Mucosa of gallbladder (tissue), 1 donor: Measurements from ENCODE around the gene SLC6A15. TPM values are rescaled to one million over a fixed set of nuclear protein-coding genes. Genes with fewer than 3 reads are reported as not detected.

Experiments used
- total RNA-seq: library from RNA; stranded (reverse); gene quantifications from one replicate; pipeline ENCODE4 v1.2.1, GENCODE V29; 2021
- donor health status: DM: no; HTN: no; CAD: no.

Gene SLC6A15
- total RNA-seq, 1 donor from 2014 or later, result 0.12 TPM

Other genes with a start within 250 kb of the SLC6A15 start
- not detected for gene TSPAN19, start 123.5 kb upstream of the SLC6A15 start, total RNA-seq
- 2.0 TPM for gene LRRIQ1, start 123.6 kb upstream of the SLC6A15 start, total RNA-seq